ENCODE results near the gene SKA1. TPM values are rescaled to one million over a fixed set of nuclear protein-coding genes. Genes with fewer than 3 reads are reported as not detected.
"Not testable (repeated sequence)": the region's sequence is repeated elsewhere in the genome, so short reads cannot be mapped to it uniquely, and the experiment has no call there.

SKA1 gene
- total RNA-seq, 1 donor from 2014 or later: 2.0 TPM

- DNase-seq (ENCODE audit: low spot score in 2 of 2) (no peak), FAIRE-seq (no peak)
These were observed 14.1 kb downstream of the SKA1 start for GRCh38 chr18:50388988-50389387.

- DNase-seq (ENCODE audit: low spot score in 2 of 2) (no peak), FAIRE-seq (no peak)
These were observed 19.0 kb downstream of the SKA1 start for GRCh38 chr18:50393802-50394201.

GRCh38 chr18:50395093-50395492, 20.2 kb downstream of the SKA1 start:
- no peak for FAIRE-seq
- DNase-seq (ENCODE audit: low spot score in 2 of 2): no peak

- no peak for DNase-seq (ENCODE audit: low spot score in 2 of 2)
- no peak for FAIRE-seq
These were observed 21.3 kb downstream of the SKA1 start for GRCh38 chr18:50396005-50396660.

GRCh38 chr18:50397023-50397422, 22.2 kb downstream of the SKA1 start:
- no peak for DNase-seq (ENCODE audit: low spot score in 2 of 2)
- no peak for FAIRE-seq

GRCh38 chr18:50398099-50398498, 23.3 kb downstream of the SKA1 start:
- FAIRE-seq: no peak
- no peak for DNase-seq (ENCODE audit: low spot score in 2 of 2)

GRCh38 chr18:50398947-50399346, 24.1 kb downstream of the SKA1 start:
- no peak for FAIRE-seq
- DNase-seq (ENCODE audit: low spot score in 2 of 2): no peak

- FAIRE-seq: no peak
- DNase-seq (ENCODE audit: low spot score in 2 of 2): no peak
These were observed 24.7 kb downstream of the SKA1 start for GRCh38 chr18:50399582-50399981.

GRCh38 chr18:50400438-50400837, 25.6 kb downstream of the SKA1 start:
- not testable (repeated sequence) for FAIRE-seq; DNase-seq (ENCODE audit: low spot score in 2 of 2)

GRCh38 chr18:50401295-50401694, 26.4 kb downstream of the SKA1 start:
- DNase-seq (ENCODE audit: low spot score in 2 of 2) (no peak), FAIRE-seq (no peak)

- no peak for FAIRE-seq
- DNase-seq (ENCODE audit: low spot score in 2 of 2): no peak
These were observed 27.0 kb downstream of the SKA1 start for GRCh38 chr18:50401888-50402287.

GRCh38 chr18:50404752-50405581, 30.1 kb downstream of the SKA1 start:
- DNase-seq (ENCODE audit: low spot score in 2 of 2); FAIRE-seq: not testable (repeated sequence)

GRCh38 chr18:50405582-50406271, 30.9 kb downstream of the SKA1 start:
- no peak for DNase-seq (ENCODE audit: low spot score in 2 of 2)
- no peak for FAIRE-seq

- no peak for DNase-seq (ENCODE audit: low spot score in 2 of 2)
- FAIRE-seq: no peak
These were observed 34.4 kb downstream of the SKA1 start for GRCh38 chr18:50409236-50409635.

GRCh38 chr18:50410008-50410407, 35.2 kb downstream of the SKA1 start:
- DNase-seq (ENCODE audit: low spot score in 2 of 2): no peak
- FAIRE-seq: no peak

GRCh38 chr18:50410894-50411293, 36.0 kb downstream of the SKA1 start:
- DNase-seq (ENCODE audit: low spot score in 2 of 2): no peak

GRCh38 chr18:50416832-50417231, 42.0 kb downstream of the SKA1 start:
- FAIRE-seq: not testable (repeated sequence)

More at GRCh38 chr18:50410894-50411293, 36.0 kb downstream of the SKA1 start:
- FAIRE-seq: no peak

GRCh38 chr18:50417705-50418104, 42.9 kb downstream of the SKA1 start:
- DNase-seq (ENCODE audit: low spot score in 2 of 2); FAIRE-seq: not testable (repeated sequence)

More at GRCh38 chr18:50416832-50417231, 42.0 kb downstream of the SKA1 start:
- DNase-seq (ENCODE audit: low spot score in 2 of 2): not testable (repeated sequence)

- DNase-seq (ENCODE audit: low spot score in 2 of 2) (no peak), FAIRE-seq (no peak)
These were observed 43.8 kb downstream of the SKA1 start for GRCh38 chr18:50418650-50419049.

- FAIRE-seq (no peak), DNase-seq (ENCODE audit: low spot score in 2 of 2) (no peak)
These were observed 47.5 kb downstream of the SKA1 start for GRCh38 chr18:50422286-50422898.

Data from frontal cortex (tissue), 4 donors.